AG09309 (cell line): ENCODE results near the gene ZFHX3.

Experiments
- DNase-seq: peaks from one replicate; pipeline ENCODE4 v3.0.0-alpha.2; 2010; ENCODE audit warnings: low read depth
- H3K4me3 ChIP-seq: 2 replicates; pipeline ENCODE4 v1.5.1; 2011; ENCODE audit warnings: mild to moderate bottlenecking, low read depth, low read length, moderate library complexity; ENCODE audit not compliant: control insufficient read depth
- TF ChIP-seq, protein P1 (sequence below): IDR thresholded peaks from 2 replicates; pipeline ENCODE4 v1.5.1; 2011; ENCODE audit warnings: mild to moderate bottlenecking, low read depth, low read length, inconsistent platforms; ENCODE audit not compliant: insufficient read depth, control insufficient read depth; ENCODE audit errors: missing control alignments

Gene ZFHX3

GRCh38 chr16:72901000-72901627, 146.8 kb downstream of the ZFHX3 start:
- TF ChIP-seq, protein P1, sequence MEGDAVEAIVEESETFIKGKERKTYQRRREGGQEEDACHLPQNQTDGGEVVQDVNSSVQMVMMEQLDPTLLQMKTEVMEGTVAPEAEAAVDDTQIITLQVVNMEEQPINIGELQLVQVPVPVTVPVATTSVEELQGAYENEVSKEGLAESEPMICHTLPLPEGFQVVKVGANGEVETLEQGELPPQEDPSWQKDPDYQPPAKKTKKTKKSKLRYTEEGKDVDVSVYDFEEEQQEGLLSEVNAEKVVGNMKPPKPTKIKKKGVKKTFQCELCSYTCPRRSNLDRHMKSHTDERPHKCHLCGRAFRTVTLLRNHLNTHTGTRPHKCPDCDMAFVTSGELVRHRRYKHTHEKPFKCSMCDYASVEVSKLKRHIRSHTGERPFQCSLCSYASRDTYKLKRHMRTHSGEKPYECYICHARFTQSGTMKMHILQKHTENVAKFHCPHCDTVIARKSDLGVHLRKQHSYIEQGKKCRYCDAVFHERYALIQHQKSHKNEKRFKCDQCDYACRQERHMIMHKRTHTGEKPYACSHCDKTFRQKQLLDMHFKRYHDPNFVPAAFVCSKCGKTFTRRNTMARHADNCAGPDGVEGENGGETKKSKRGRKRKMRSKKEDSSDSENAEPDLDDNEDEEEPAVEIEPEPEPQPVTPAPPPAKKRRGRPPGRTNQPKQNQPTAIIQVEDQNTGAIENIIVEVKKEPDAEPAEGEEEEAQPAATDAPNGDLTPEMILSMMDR = no peak
- no peak overlapping the region for H3K4me3 ChIP-seq
- DNase-seq = no peak

GRCh38 chr16:72898216-72898825, 149.6 kb downstream of the ZFHX3 start:
- no peak overlapping the region for H3K4me3 ChIP-seq
- TF ChIP-seq, protein P1 = no peak
- DNase-seq = no peak

DNA sequence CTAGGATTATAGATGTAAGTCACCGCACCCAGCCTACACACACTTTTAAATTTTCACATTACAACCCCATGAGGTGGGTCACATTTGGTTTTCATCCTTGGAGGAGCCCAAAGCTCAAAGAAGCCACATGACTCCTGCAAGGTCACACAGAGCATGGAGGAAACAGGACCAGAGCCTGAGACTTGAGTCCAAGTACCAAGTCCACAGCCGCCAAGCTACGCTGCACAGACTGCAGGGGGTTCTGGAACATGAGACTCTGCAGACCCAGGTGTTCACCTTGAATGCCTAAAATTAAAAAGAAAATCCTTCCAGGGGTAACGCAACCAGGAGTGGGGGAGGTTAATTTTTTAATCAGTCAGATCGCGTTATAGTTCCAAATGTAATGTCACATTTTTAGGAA, 150.2 kb downstream of the ZFHX3 start:
- DNase-seq = no peak
- no peak overlapping the region for H3K4me3 ChIP-seq
- TF ChIP-seq, protein P1 = no peak

DNA sequence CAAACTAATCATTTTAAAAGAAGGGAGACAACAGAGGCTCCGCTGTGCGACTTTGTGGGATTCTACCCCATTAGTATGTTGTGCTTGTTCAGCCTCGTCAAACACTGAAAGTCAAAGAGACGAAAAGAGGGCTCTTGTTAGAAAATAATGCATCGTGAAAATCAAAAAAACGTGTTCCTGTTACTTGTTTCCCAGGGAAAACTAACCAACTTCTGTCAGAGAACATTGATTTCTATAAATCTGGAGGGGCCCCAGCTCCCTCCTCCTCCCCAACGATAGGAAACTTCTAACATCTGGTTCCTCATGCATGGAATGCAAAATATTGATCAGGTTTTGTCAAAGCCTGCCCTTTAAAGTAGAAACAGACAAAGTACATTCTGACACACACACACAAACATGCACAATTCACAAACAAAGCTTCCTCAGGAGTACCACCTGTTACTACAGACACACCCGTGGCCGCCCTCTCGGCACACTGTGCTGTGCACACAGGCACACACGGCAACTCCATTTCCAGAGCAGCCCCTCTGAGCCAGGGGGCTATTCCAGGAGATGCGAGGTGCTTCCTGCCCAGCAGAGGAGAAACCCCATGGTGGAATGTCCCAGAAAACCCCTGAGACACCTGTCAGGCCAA, 151.3 kb downstream of the ZFHX3 start:
- no peak for DNase-seq

DNA sequence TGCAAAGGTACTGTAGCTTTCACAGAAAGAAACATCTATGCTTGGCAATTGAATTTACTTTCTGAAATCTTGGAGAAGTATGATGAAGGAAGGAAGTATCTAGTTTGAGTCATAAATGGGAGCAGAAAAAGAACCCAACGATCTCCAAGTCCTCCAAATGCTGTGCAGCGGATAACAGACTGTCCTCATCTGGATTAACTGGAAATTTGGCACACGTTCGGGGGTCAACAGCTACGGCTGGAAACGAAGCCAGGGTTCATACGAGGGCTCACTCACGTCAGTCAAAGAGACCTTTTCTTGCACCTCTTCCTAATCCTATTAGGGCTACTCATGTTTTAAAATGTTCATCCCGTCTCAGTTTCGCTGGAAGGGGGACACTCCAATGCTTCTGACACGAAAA, 152.0 kb downstream of the ZFHX3 start:
- H3K4me3 ChIP-seq = no peak overlapping the region
- TF ChIP-seq, protein P1 = no peak

More for the DNA sequence above, 151.3 kb downstream of the ZFHX3 start:
- no peak overlapping the region for H3K4me3 ChIP-seq
- TF ChIP-seq, protein P1 = no peak

GRCh38 chr16:72894293-72895151, 153.4 kb downstream of the ZFHX3 start:
- DNase-seq = no peak
- H3K4me3 ChIP-seq = peak overlapping the region; percentile 9; the same call in 1 of the 2 replicates
- TF ChIP-seq, protein P1 = no peak

More for the DNA sequence above, 152.0 kb downstream of the ZFHX3 start:
- no peak for DNase-seq
